Neural progenitor cell (in vitro differentiated cells): ENCODE measurements around the gene MRTFB.

ENCODE experiments used
- EZH2 ChIP-seq: fragments of 200-600 bp; sonication (generic); IDR thresholded peaks from 2 replicates; pipeline ENCODE4 v1.6.1; 2017; ENCODE audit warnings: antibody characterized with exemption, mild to moderate bottlenecking, moderate library complexity
- TF ChIP-seq, protein P1 (sequence below): fragments of 200-600 bp; sonication (generic); IDR thresholded peaks from 2 replicates; pipeline ENCODE4 v1.5.1; 2017; ENCODE audit warnings: antibody characterized with exemption, mild to moderate bottlenecking

DNA sequence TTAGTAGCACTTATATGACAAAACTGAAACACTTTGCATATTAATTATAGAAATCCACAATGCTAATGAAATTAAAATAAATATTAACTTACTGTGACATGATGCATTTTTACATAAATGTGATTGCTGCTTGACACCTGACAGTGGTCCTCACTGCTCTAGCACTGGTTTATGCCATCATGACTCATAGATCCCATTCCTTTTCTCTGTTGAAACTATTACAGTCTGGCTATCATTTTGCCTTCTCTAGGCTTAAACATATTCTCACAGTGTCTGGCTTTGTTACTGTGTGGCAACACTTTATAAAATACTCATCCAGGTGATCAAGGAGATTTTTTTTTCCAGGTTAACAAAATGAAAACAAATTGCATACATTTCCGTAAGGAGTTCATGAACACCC is 108.0 kb downstream of the MRTFB start:
- TF ChIP-seq, protein P1, sequence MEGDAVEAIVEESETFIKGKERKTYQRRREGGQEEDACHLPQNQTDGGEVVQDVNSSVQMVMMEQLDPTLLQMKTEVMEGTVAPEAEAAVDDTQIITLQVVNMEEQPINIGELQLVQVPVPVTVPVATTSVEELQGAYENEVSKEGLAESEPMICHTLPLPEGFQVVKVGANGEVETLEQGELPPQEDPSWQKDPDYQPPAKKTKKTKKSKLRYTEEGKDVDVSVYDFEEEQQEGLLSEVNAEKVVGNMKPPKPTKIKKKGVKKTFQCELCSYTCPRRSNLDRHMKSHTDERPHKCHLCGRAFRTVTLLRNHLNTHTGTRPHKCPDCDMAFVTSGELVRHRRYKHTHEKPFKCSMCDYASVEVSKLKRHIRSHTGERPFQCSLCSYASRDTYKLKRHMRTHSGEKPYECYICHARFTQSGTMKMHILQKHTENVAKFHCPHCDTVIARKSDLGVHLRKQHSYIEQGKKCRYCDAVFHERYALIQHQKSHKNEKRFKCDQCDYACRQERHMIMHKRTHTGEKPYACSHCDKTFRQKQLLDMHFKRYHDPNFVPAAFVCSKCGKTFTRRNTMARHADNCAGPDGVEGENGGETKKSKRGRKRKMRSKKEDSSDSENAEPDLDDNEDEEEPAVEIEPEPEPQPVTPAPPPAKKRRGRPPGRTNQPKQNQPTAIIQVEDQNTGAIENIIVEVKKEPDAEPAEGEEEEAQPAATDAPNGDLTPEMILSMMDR: no peak
- TF ChIP-seq EZH2: no peak
